ENCODE data around the gene ARL16.

DNA sequence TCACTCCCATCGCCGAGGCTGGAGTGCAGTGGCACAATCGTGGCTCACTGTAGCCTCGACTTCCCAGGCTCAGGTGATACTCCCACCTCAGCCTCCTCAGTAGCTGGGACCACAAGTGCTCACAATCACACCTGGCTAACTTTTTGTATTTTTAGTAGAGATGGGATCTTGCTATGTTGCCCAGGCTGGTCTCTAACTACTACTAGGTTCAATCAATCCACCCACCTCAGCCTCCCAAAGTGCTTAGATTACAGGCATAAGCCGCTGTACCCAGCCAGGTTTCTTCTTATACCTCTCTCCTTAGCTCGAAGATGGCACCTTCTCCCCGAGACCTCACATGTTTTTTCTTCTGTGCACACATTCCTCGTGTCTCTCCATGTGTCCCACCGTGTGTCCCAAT is 43.6 kb downstream of the ARL16 start:
- no peak for TF ChIP-seq CTCF (IDR thresholded peaks at IDR 0.05; ENCODE audit: insufficient read depth, low read depth, low read length)
- TF ChIP-seq EZH2 (IDR thresholded peaks at IDR 0.05; ENCODE audit: insufficient read depth, low read length), result no peak

Data from astrocyte (in vitro differentiated cells and primary cell).